GM21381 (cell line): ENCODE results near the gene IGFL4.
"Not testable (repeated sequence)": the region's sequence is repeated elsewhere in the genome, so short reads cannot be mapped to it uniquely, and the experiment has no call there.

Experiments used
- ATAC-seq: cut with Tn5 transposase; IDR thresholded peaks from one replicate; pipeline ENCODE4 v1.9.1; 2021; ENCODE audit warnings: mild to moderate bottlenecking, moderate library complexity; ENCODE audit not compliant: unreplicated experiment

IGFL4 gene

GRCh38 chr19:46040952-46041500 is at the start of gene IGFL4:
Gene IGFL4 (minus strand): TSS chr19:46041002. CDS start chr19:46040962, 40 bp downstream.
- no peak for ATAC-seq

GRCh38 chr19:46090444-46090843 is 49.6 kb upstream of the IGFL4 start:
- ATAC-seq = no peak

GRCh38 chr19:46089432-46089831 is 48.6 kb upstream of the IGFL4 start:
- no peak for ATAC-seq

DNA sequence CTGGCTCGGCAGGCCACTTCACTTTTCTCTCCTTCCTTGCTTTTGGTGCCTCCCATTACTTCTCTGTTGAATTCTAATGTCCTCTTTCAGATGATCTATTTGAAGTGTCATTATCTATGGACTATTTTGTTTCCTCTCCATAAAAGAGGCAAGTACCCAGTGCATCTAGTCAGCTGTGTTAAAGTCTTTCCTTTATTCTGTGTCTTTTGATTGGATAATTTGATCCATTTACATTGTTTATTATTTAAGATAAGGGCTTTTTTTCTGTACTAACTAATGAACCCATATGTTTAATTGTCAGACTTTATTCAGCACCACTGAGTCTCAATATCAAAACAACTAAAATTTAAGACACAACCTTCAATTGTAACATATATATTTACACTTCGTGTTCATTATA is 47.3 kb upstream of the IGFL4 start:
- ATAC-seq = no peak

DNA sequence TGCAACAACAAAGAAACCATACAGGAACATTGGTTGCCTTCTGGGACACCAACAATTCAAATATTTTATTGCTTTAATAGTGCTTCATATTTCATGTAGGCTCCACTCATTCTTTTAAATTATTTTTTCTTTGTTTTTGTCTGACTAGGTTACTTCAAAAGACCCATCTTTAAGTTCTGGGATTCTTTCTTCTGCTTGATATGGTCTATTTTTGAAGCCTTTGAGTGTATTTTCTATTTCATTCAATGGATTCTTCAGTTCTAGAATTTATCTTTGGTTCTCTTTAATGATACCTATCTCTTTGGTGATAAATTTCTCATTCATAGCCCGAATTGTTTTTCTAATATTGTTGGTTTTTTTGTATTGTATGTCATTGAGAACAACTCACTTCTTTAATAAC is 45.1 kb upstream of the IGFL4 start:
- no peak for ATAC-seq

DNA sequence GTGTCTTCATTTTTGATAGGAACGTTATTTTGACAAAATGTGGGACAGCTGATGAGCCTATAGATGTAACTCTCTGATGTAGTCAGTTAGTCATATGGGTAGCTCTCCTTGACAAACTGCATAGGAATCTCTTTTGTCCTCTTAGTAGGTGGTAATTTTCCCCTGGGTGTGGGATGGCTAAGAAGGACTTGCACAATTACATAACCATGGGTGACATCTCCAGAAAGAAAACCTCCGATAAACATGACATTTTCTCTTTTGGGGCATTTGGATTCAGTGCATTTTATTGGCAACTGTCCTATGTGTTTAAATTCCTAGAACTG is 41.9 kb upstream of the IGFL4 start:
- no peak for ATAC-seq

DNA sequence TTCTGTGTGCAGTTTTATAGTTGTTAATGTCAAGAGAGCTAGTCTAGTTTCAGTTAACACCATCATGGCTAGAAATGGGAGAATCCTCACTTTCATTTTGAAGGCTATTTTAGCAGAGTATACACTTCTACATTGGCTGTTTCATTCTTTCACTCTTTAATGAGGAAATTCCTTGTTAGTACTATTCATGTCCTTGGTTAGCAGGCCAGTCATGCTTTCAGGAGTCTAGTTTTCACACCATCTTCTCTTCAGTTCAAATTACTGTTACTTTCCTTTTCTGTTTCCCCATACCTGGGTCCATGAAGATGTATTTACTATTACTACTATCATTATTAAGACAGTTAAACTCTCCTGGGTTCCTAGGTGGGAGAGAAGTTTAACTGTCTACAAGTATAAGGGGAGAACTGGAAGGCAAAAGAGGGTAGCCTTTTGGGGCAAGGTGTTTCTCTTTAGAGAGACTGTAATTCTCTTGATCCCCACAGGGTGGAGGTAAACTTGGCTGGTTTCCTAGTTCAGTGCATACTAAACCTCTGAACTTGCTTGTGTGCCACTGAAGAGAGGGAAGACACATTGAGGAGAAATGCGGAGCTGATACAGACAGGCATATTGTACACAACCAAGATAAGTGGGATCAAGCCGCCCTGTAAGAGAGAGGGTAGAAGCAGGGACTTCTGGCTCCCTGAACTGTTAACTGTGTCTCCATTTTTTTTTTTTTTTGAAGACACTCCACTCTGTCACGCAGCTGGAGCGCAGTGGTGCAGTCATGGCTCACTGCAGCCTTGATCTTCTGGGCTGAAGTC is 41.3 kb upstream of the IGFL4 start:
- ATAC-seq = no peak

DNA sequence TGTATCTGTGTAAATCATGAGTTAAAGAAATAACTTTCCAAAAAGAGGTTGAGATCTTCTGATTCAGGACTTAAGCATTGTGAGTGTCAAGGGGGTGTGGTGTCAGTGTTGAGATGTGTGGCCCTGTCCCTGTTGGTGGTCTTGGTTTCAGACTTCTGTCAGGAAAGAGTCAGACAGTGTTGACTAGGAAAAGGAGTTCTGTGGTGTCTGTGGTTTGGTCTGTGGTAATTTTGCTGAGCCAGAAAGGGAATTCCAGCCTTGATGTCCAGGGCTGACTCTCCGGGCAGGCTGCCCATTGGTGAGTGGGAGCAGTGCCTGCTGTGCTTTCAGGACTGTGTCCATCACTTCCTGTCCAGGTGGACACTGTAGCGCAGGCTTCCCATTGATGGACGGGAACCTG is 39.8 kb upstream of the IGFL4 start:
- no peak for ATAC-seq

DNA sequence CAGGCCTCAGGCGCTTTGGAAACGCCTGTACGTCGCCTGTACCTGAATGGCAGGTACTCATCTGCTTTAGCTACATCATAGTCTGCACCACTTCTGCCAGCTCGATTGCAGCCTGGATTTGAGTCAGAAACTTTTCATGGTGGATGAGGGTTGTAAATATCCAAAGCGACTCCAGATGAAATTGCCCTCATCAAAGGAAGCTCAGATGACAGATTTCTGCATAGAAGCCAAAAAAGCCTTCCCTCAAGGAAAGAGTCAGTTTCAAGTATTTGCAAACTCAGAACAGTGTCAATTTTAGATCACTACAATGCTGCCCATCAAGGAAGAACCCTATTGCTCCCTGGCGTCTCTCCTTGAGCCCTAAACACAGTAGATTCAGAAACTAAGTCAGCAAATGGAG is 38.8 kb upstream of the IGFL4 start:
- no peak for ATAC-seq

DNA sequence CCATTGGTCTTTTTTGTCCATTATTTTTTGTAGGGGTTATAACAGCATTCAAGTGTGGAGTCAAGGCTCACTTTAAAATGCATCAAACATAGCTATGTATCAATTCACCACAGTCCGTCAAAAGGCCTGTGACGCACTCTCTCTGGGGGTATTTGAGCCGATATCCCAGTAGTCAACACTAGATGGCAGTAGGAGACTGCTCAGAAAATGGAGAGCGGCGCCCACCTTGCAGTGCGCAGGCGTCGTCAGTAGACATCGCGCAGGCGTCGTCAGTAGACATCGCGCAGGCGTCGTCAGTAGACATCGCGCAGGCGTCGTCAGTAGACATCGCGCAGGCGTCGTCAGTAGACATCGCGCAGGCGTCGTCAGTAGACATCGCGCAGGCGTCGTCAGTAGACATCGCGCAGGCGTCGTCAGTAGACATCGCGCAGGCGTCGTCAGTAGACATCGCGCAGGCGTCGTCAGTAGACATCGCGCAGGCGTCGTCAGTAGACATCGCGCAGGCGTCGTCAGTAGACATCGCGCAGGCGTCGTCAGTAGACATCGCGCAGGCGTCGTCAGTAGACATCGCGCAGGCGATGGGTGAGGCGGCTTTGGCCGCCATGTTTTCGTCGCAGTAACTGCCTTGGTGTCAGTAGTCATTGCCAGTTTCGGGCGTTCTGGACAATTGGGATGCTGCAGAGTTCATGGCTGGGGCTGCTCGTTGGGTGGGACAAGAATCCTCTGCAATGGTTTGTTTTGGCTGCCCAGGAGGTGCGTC is 38.0 kb upstream of the IGFL4 start:
- ATAC-seq = not testable (repeated sequence)

GRCh38 chr19:46077815-46078167 is 37.0 kb upstream of the IGFL4 start:
- ATAC-seq = no peak

GRCh38 chr19:46076951-46077814 is 36.4 kb upstream of the IGFL4 start:
- no peak for ATAC-seq

DNA sequence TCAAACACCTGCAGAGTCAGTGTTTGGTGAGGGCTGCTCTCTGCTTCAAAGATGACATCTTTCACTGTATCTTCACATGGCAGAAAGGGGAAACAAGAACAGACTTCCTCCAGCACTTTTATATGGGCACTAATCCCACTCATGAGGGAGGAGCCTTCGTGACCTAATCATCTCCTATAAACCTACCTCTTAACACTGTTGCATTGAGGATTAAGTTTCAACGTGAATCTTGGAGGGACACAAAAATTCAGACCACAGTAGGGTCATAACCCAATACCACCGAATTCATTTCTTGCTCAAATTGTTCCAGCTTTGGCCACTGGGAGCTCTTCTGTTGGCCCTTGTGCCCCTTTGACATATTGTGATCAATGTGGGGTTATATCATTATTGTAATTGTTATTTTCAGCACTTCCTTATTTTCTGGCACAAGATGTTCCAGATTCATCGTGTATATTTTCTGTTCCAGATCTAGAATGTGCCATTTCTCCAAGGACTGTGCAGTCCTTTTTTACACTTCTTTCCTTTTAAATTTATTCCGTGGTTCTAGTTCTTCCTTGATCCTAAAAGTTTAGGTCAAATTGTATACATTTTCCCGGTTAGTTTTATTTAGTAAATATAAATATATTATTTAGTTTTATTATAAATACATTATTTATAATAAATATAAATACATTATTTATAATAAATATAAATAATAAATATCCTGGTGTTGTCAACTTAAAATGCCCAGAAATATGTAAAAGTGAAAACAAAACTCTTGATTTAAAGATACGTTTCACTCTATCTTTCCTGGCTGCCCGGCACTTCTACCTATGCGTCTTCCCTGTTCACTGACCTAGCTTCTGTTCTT is 35.5 kb upstream of the IGFL4 start:
- no peak for ATAC-seq

DNA sequence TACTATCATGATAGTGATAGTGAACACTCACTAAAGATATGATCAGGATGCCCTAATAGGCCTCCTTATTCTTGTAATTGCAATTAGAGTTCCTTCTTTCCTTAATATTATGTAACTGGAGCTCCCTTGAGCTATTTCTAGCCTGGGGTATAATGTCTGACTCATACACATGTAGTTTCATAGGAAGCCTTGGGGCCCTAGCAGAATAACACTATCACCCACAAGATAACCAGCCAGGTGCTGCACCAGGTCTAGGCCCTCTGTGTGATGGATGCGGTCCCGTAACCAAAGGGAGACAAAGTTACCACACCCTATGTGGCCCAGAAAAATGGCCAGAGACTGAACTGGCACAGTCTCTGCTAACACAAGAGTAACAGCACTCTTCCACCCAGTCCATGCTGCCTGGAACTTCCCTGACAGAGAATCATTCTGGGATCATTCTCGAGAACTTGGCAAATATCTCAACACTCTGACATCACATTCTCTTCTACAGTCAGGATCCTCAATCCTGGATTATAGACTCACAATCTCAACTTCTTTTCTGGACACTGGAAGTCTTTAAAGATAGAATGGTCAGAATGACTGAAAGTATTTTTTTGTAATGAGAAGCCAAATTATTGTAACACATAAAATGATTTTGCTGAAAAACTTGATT is 32.6 kb upstream of the IGFL4 start:
- ATAC-seq = no peak

- ATAC-seq = no peak
Observed at GRCh38 chr19:46069806-46070341, 29.1 kb upstream of the IGFL4 start.

DNA sequence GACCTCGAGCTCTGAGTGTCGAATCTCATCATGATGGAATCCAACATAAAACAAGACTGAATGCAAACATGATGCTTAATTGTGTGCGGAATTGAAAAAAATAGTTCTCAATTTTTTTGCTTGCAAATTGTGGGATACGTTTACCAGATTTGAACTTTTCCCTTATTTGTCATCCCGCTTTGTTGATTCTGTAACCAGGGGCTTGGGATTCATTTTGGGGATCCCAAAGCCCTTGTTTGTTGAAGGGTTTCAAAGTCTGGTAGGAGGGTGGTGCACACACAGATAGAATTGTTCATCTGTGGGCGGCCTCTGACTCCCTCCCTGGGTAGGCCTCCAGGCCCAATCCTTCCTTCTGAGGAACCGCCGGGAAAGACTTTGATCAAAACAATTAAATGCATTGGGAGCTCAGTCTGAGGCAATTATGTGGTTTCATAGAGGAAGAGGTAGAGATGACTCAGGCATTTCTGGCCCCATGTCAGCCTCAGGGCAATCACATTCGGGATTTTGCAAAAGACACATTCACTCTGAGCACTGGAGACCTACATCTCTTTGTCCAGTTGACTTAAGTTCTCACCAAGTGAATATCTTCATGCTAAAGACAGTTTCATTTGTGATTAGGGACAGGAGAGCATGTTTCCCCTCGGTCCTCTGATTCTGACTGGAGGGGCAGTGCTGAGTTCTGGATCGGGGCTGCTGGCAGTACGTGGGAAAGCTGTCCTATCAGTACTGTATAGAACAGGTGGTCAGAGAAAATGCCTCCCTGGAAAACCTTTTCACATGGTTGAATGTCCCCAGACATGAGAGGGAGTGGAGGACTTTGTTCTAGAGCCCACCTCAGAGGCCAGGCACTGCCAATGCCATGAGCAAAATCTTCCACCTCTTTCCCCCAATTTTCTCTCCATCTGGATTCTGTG is 27.8 kb upstream of the IGFL4 start:
- no peak for ATAC-seq

DNA sequence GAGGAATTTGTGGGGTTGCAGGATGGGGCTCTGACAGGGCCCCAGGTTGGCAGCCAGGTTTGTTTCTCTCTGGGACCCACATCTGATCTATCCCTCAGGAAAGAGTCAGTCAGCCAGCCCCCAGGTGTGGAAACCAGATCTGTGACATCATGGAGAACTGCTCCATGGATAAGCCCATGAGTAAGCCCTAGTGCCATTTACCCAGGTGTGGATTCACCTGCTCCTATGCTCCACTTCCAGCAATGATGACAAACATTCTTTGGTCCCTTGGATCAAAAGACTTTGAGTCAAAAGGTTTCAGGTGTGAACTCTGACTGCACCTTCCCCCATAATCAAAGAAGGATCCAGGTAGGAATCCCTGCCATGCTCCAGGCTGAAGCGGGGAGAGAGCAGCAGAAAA is 26.9 kb upstream of the IGFL4 start:
- no peak for ATAC-seq

GRCh38 chr19:46066471-46066870 is 25.7 kb upstream of the IGFL4 start:
- ATAC-seq = no peak
